GM18870 (cell line): Measurements from ENCODE around the gene CHST8.
"Not testable (repeated sequence)": the region's sequence is repeated elsewhere in the genome, so short reads cannot be mapped to it uniquely, and the experiment has no call there.

ENCODE experiments used
- ATAC-seq: cut with Tn5 transposase; IDR thresholded peaks from one replicate; pipeline ENCODE4 v1.9.1; 2021; ENCODE audit warnings: moderate library complexity; ENCODE audit not compliant: unreplicated experiment

The CHST8 gene

GRCh38 chr19:33621811-33622504 is at the start of gene CHST8:
TSS of gene CHST8 (plus strand) at chr19:33621953. CDS start at chr19:33689262, 67,309 bp downstream.
- ATAC-seq = no peak

- no peak for ATAC-seq
Measured at GRCh38 chr19:33572929-33573328, 48.8 kb upstream of the CHST8 start.

GRCh38 chr19:33574824-33575223 is 46.9 kb upstream of the CHST8 start:
- no peak for ATAC-seq

- no peak for ATAC-seq
Measured at GRCh38 chr19:33578697-33579096, 43.1 kb upstream of the CHST8 start.

- ATAC-seq = no peak
Measured at GRCh38 chr19:33580026-33580644, 41.6 kb upstream of the CHST8 start.

- ATAC-seq = no peak
Measured at GRCh38 chr19:33580645-33581037, 41.1 kb upstream of the CHST8 start.

- no peak for ATAC-seq
Measured at GRCh38 chr19:33582914-33583313, 38.8 kb upstream of the CHST8 start.

GRCh38 chr19:33587150-33587549 is 34.6 kb upstream of the CHST8 start:
- ATAC-seq = no peak

- ATAC-seq = no peak
Measured at GRCh38 chr19:33590224-33590623, 31.5 kb upstream of the CHST8 start.

- ATAC-seq = no peak
Measured at GRCh38 chr19:33595783-33596182, 26.0 kb upstream of the CHST8 start.

- ATAC-seq = no peak
Measured at GRCh38 chr19:33601583-33601982, 20.2 kb upstream of the CHST8 start.

- ATAC-seq = no peak
Measured at GRCh38 chr19:33602576-33603204, 19.1 kb upstream of the CHST8 start.

GRCh38 chr19:33603377-33603776 is 18.4 kb upstream of the CHST8 start:
- ATAC-seq = no peak

- ATAC-seq = no peak
Measured at GRCh38 chr19:33604651-33605050, 17.1 kb upstream of the CHST8 start.

GRCh38 chr19:33605803-33606295 is 15.9 kb upstream of the CHST8 start:
- not testable (repeated sequence) for ATAC-seq

GRCh38 chr19:33606556-33606955 is 15.2 kb upstream of the CHST8 start:
- no peak for ATAC-seq

GRCh38 chr19:33609353-33609752 is 12.4 kb upstream of the CHST8 start:
- ATAC-seq = no peak

- no peak for ATAC-seq
Measured at GRCh38 chr19:33610588-33610987, 11.2 kb upstream of the CHST8 start.

GRCh38 chr19:33612928-33613619 is 8.7 kb upstream of the CHST8 start:
- ATAC-seq = no peak

GRCh38 chr19:33613620-33614000 is 8.1 kb upstream of the CHST8 start:
- ATAC-seq = no peak

GRCh38 chr19:33616346-33616745 is 5.4 kb upstream of the CHST8 start:
- no peak for ATAC-seq

- no peak for ATAC-seq
Measured at GRCh38 chr19:33616857-33617256, 4.9 kb upstream of the CHST8 start.
